Measurements from ENCODE around the gene COL5A3. TPM values are rescaled to one million over a fixed set of nuclear protein-coding genes. Genes with fewer than 3 reads are reported as not detected.
A peak's percentile ranks its signal among the peaks of the same experiment; 100 is the strongest.
"Not testable (repeated sequence)": the region's sequence is repeated elsewhere in the genome, so short reads cannot be mapped to it uniquely, and the experiment has no call there.

The COL5A3 gene
- total RNA-seq, 6 experiments from 2014 or later, result 1.3 to 3.7 (median 1.4) TPM

GRCh38 chr19:9956956-9957355, 53.3 kb downstream of the COL5A3 start:
- peaks cover 5% of the 10 kb centered on the region for H3K27me3 Mint-ChIP-seq (ENCODE audit: insufficient read depth)
- peak; percentile 48 for DNase-seq
- H3K4me1 Mint-ChIP-seq (ENCODE audit: low read depth), result peaks cover 20% of the 10 kb centered on the region
- no peaks in the 10 kb centered on the region for H3K9me3 Mint-ChIP-seq
- H3K36me3 Mint-ChIP-seq (ENCODE audit: low read depth), result no peaks in the 10 kb centered on the region
- no peak for TF ChIP-seq CTCF (IDR thresholded peaks at IDR 0.05)
- peak overlapping the region; percentile 48 for H3K27ac Mint-ChIP-seq
- no peak overlapping the region for H3K4me3 Mint-ChIP-seq

GRCh38 chr19:9953802-9954542, 56.3 kb downstream of the COL5A3 start:
- Mint-ChIP-seq H3K4me3 (no peak overlapping the region), H3K4me1 (ENCODE audit: low read depth) (peaks cover 20% of the 10 kb centered on the region), H3K9me3 (no peaks in the 10 kb centered on the region), H3K27me3 (ENCODE audit: insufficient read depth) (peaks cover 3% of the 10 kb centered on the region), H3K36me3 (ENCODE audit: low read depth) (no peaks in the 10 kb centered on the region), H3K27ac (no peak overlapping the region)
- no peak for DNase-seq
- no peak for TF ChIP-seq CTCF (IDR thresholded peaks at IDR 0.05)

- H3K4me3 Mint-ChIP-seq, result no peak overlapping the region
- peaks cover 12% of the 10 kb centered on the region for H3K4me1 Mint-ChIP-seq (ENCODE audit: low read depth)
- no peak for DNase-seq
- no peak overlapping the region for H3K27ac Mint-ChIP-seq
- H3K36me3 Mint-ChIP-seq (ENCODE audit: low read depth), result no peaks in the 10 kb centered on the region
- H3K9me3 Mint-ChIP-seq, result no peaks in the 10 kb centered on the region
- H3K27me3 Mint-ChIP-seq (ENCODE audit: insufficient read depth), result peaks cover 3% of the 10 kb centered on the region; the same call in 1 of the 2 replicates
- no peak for TF ChIP-seq CTCF (IDR thresholded peaks at IDR 0.05)
These were observed 58.0 kb downstream of the COL5A3 start for GRCh38 chr19:9952276-9952675.

GRCh38 chr19:9947441-9947840, 62.9 kb downstream of the COL5A3 start:
- no peak for DNase-seq
- peaks cover 7% of the 10 kb centered on the region for H3K27me3 Mint-ChIP-seq (ENCODE audit: insufficient read depth)
- peaks cover 6% of the 10 kb centered on the region; the same call in 1 of the 2 replicates for H3K36me3 Mint-ChIP-seq (ENCODE audit: low read depth)
- H3K4me3 Mint-ChIP-seq, result no peak overlapping the region
- H3K9me3 Mint-ChIP-seq, result peaks cover 7% of the 10 kb centered on the region; the same call in 1 of the 2 replicates
- H3K27ac Mint-ChIP-seq, result peak overlapping the region; percentile 39; the same call in 1 of the 2 replicates
- TF ChIP-seq CTCF (IDR thresholded peaks at IDR 0.05), result no peak
- peaks cover 19% of the 10 kb centered on the region for H3K4me1 Mint-ChIP-seq (ENCODE audit: low read depth)

- H3K4me3 Mint-ChIP-seq; H3K36me3 Mint-ChIP-seq (ENCODE audit: low read depth); H3K27me3 Mint-ChIP-seq (ENCODE audit: insufficient read depth); DNase-seq: not testable (repeated sequence)
- peak overlapping the region; percentile 98 for H3K27ac Mint-ChIP-seq
- peaks cover 15% of the 10 kb centered on the region; the same call in 1 of the 2 replicates for H3K9me3 Mint-ChIP-seq
- peaks cover 21% of the 10 kb centered on the region for H3K4me1 Mint-ChIP-seq (ENCODE audit: low read depth)
These were observed 63.7 kb downstream of the COL5A3 start for GRCh38 chr19:9946528-9947125.

Data from HFFc6 (cell line).